ENCODE data around the gene DENND11. TPM values are rescaled to one million over a fixed set of nuclear protein-coding genes. Genes with fewer than 3 reads are reported as not detected.

The DENND11 gene
- total RNA-seq, 4 donors from 2014 or later: 4.9 to 8.2 (median 6.7) TPM

DNA sequence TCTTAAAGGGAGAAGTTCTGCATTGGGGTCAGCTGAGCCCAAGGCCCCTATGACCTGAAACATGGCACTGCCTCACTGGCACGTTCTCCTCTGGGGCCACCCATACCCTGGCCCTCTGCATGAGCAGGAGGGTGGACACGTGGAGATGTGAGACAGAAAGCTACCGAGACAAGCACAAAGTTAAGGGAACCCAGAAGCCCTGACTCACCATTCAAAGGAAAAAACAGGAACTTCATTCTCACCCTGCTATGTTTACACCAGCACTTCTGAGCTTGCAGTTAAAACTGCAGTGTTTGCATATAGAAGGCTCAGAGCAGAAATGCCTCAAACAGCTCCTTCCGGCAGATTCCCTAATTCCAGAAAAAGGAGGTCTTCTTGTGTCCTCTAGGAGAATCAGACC, 41.7 kb downstream of the DENND11 start:
- TF ChIP-seq, protein P1, sequence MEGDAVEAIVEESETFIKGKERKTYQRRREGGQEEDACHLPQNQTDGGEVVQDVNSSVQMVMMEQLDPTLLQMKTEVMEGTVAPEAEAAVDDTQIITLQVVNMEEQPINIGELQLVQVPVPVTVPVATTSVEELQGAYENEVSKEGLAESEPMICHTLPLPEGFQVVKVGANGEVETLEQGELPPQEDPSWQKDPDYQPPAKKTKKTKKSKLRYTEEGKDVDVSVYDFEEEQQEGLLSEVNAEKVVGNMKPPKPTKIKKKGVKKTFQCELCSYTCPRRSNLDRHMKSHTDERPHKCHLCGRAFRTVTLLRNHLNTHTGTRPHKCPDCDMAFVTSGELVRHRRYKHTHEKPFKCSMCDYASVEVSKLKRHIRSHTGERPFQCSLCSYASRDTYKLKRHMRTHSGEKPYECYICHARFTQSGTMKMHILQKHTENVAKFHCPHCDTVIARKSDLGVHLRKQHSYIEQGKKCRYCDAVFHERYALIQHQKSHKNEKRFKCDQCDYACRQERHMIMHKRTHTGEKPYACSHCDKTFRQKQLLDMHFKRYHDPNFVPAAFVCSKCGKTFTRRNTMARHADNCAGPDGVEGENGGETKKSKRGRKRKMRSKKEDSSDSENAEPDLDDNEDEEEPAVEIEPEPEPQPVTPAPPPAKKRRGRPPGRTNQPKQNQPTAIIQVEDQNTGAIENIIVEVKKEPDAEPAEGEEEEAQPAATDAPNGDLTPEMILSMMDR (IDR thresholded peaks at IDR 0.05 in 4 of 5, conservative IDR thresholded peaks at IDR 0.05 in 1 of 5): no peak
- TF ChIP-seq POLR2A (IDR thresholded peaks at IDR 0.05): no peak
- Histone ChIP-seq H3K27ac (no peak overlapping the region), H3K4me3 (no peak overlapping the region), H3K4me1 (no peaks in the 10 kb centered on the region), H3K36me3 (peaks cover 0 to 45% of the 10 kb centered on the region in 2 donors), H3K9me3 (no peaks in the 10 kb centered on the region), H3K27me3 (no peaks in the 10 kb centered on the region)
- ATAC-seq (no peak), DNase-seq (no peak)
- in situ Hi-C loops (cut with MboI; ENCODE audit: low sequenced_read_pairs in 4 of 4): no loop called here
- intact Hi-C loops (cut with DNase I; ENCODE audit: low total_unique reads): no loop called here

DNA sequence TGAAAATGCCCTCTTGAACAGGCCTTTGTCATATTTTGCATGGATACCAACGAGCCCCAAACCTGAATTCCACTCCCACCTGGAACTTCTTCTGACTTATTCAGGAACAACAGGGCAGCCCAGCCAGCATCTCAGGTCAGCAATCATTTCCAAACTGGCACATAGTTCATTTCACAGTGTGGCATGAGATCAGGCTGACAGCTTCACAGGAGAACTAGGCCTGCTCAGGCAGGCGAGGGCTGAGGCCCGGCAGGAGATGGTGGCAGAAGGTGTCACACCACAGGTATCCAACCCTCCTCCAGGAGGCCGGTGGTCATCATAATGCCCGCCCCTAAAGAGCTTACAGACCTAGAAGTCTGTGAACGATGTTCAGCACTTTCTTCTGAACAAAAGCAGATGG, 42.5 kb downstream of the DENND11 start:
- ATAC-seq (no peak), DNase-seq (no peak)
- no peaks in the 10 kb centered on the region for H3K9me3 ChIP-seq
- intact Hi-C loops (cut with DNase I; ENCODE audit: low total_unique reads) (no loop called here), in situ Hi-C loops (cut with MboI; ENCODE audit: low sequenced_read_pairs in 4 of 4) (no loop called here)
- no peak overlapping the region for H3K27ac ChIP-seq
- TF ChIP-seq, protein P1 (IDR thresholded peaks at IDR 0.05 in 4 of 5, conservative IDR thresholded peaks at IDR 0.05 in 1 of 5): no peak
- no peak for TF ChIP-seq POLR2A (IDR thresholded peaks at IDR 0.05)
- no peaks in the 10 kb centered on the region for H3K27me3 ChIP-seq
- H3K4me3 ChIP-seq: no peak overlapping the region
- H3K36me3 ChIP-seq: peaks cover 0 to 40% of the 10 kb centered on the region in 2 donors
- H3K4me1 ChIP-seq: no peaks in the 10 kb centered on the region

DNA sequence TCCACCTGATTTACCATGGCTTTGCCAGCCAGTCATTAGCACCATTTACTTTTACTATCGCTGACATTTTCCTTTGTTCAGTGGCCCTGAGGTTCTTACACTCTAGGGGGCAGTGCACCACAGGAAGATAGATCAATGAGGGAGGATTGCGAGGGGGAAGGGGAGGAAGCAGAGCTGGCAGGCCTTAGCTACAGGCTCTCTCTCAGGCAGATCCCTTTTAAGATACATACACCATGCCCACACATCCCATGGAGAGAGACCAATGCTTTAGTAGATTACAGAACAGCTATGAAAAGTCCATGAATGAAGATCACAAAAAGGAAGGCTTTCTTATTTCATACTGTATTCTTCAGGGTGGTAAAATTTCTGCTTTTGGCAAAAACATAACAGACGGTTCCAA, 47.4 kb downstream of the DENND11 start:
- ATAC-seq (peak in 1 of 2 donors; percentile 64), DNase-seq (peak in 1 of 2 donors; percentile 28)
- Histone ChIP-seq H3K9me3 (no peaks in the 10 kb centered on the region), H3K4me1 (peaks cover 3 to 8% of the 10 kb centered on the region in 2 donors), H3K4me3 (no peak overlapping the region), H3K27ac (no peak overlapping the region), H3K27me3 (no peaks in the 10 kb centered on the region), H3K36me3 (peaks cover 0 to 12% of the 10 kb centered on the region in 2 donors)
- in situ Hi-C loops (cut with MboI; ENCODE audit: low sequenced_read_pairs in 4 of 4): no loop called here
- TF ChIP-seq, protein P1 (IDR thresholded peaks at IDR 0.05 in 4 of 5, conservative IDR thresholded peaks at IDR 0.05 in 1 of 5): peak; percentile 33 to 59 (median 40)
- TF ChIP-seq POLR2A (IDR thresholded peaks at IDR 0.05): no peak
- intact Hi-C loops (cut with DNase I; ENCODE audit: low total_unique reads): loop anchor here (1.0 kb wide), 1 partner anchor 84 kb away; the partner anchor contains the start of gene SSBP1

DNA sequence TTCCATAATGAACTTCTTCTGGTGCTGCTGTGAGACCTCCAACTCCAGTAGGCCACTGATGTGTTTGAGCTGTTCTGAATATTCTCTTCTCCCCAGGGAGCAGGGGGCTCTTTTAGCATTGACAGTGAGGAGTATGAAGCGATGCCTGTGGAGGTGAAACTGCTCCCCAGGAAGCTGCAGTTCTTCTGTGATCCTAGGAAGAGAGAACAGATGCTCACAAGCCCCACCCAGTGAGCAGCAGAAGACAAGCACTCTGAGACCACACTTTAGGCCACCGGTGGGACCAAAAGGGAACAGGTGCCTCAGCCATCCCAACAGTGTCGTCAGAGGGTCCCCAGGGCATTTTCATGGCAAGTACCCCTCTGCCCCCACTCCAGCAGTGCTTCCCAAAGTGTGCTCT, 49.3 kb downstream of the DENND11 start:
- H3K27me3 ChIP-seq: no peaks in the 10 kb centered on the region
- H3K4me3 ChIP-seq: no peak overlapping the region
- TF ChIP-seq, protein P1 (IDR thresholded peaks at IDR 0.05 in 4 of 5, conservative IDR thresholded peaks at IDR 0.05 in 1 of 5): no peak
- TF ChIP-seq POLR2A (IDR thresholded peaks at IDR 0.05): no peak
- no peak overlapping the region for H3K27ac ChIP-seq
- H3K9me3 ChIP-seq: no peaks in the 10 kb centered on the region
- in situ Hi-C loops (cut with MboI; ENCODE audit: low sequenced_read_pairs in 4 of 4): no loop called here
- intact Hi-C loops (cut with DNase I; ENCODE audit: low total_unique reads): no loop called here
- no peak for DNase-seq
- H3K36me3 ChIP-seq: peaks cover 0 to 12% of the 10 kb centered on the region in 2 donors
- H3K4me1 ChIP-seq: peaks cover 4 to 24% of the 10 kb centered on the region in 2 donors
- no peak for ATAC-seq

Other genes with a start within 250 kb of the DENND11 start
- gene AGK, start 150.8 kb downstream of the DENND11 start, total RNA-seq: 10 to 100 TPM in 2 of 4 donors, 1 to 10 TPM in 2; 6.5 to 17.1 (median 11.5) TPM
- gene WEE2, start 6.2 kb upstream of the DENND11 start, total RNA-seq: not detected
- gene SSBP1, start 36.2 kb upstream of the DENND11 start, total RNA-seq: 100 to 1,000 TPM; 127 to 147 (median 138) TPM
- under 1 TPM in 2 of 4 donors, not detected in 2; 0.75 to 0.92 TPM for gene TAS2R3, start 61.9 kb upstream of the DENND11 start, total RNA-seq
- 1 to 10 TPM in 1 of 4 donors, under 1 TPM in 1, not detected in 2; 0.09 to 1.4 TPM for gene TAS2R4, start 74.5 kb upstream of the DENND11 start, total RNA-seq
- 1 to 10 TPM in 1 of 4 donors, under 1 TPM in 2, not detected in 1; 0.47 to 3.4 (median 0.98) TPM for gene TAS2R5, start 88.1 kb upstream of the DENND11 start, total RNA-seq
- not detected for gene PRSS37, start 139.3 kb upstream of the DENND11 start, total RNA-seq
- not detected for gene OR9A4, start 214.2 kb upstream of the DENND11 start, total RNA-seq
- not detected for gene CLEC5A, start 244.8 kb upstream of the DENND11 start, total RNA-seq